GM18870 (cell line): Measurements from ENCODE around the gene FAM98A.

Source experiments
- ATAC-seq: cut with Tn5 transposase; IDR thresholded peaks from one replicate; pipeline ENCODE4 v1.9.1; 2021; ENCODE audit warnings: moderate library complexity; ENCODE audit not compliant: unreplicated experiment

The FAM98A gene

DNA sequence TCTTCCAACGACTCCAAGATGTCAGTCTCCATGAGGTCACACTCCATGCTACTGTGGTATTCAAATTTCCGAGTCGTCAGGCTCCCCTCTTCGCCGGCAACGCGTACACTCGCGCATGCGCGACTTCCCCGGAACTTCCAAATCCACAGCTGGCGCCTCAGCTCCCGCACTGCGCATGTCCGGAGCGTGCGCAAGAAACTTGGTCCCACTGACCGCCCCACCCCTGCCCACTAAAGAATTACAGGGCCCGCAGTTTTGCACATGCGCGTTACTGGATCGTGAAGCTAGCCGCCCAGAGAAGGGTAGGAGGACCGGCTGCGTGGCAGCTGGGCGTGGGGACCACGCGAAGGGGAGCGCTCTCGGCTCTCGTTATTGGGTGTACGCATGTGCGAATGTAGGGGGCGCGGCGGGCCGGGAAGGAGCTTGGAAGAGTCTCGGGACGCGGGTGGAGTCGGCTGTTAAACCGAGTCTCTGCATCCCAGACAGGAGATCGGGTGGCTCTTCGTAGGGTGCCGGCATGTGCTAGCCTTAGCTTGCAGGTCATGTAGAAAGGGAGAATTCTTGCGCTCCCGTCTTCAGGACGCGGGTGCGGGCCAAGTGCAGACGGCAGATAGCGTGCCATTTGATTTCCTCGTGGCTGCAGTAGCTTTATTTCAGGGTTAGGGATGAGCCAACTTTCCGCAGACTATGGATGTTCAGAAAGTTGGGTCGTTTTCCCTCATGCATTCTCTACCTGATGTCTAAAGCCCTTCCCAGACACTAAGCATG, at the start of gene FAM98A:
Gene FAM98A, minus strand, starts transcription at position 125 of the 768 bp plus-strand sequence. Its CDS starts 78 bp downstream, at position 47.
- ATAC-seq: peak; percentile 89

GRCh38 chr2:33645861-33646260, 46.8 kb upstream of the FAM98A start:
- no peak for ATAC-seq

DNA sequence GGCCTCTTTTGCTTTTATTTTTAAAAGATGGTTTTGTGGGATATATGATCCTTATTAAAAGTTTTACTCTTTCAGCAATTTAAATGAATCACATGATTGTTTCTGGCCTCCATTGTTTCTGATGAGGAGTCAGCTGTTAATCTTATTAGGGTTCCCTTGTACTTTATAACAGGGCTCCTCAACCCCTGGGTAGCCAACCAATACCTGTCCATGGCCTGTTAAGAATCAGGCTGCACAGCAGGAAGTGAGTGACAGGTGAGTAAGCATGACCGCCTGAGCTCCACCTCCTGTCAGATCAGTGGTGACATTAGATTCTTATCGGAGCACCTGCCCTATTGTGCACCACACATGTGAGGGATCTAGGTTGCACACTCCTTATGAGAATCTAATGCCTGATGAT, 45.1 kb upstream of the FAM98A start:
- ATAC-seq: no peak

GRCh38 chr2:33636001-33636400, 36.9 kb upstream of the FAM98A start:
- ATAC-seq: no peak

- no peak for ATAC-seq
Measured at GRCh38 chr2:33634261-33634910, 35.3 kb upstream of the FAM98A start.

- no peak for ATAC-seq
Measured at GRCh38 chr2:33633315-33633714, 34.2 kb upstream of the FAM98A start.

DNA sequence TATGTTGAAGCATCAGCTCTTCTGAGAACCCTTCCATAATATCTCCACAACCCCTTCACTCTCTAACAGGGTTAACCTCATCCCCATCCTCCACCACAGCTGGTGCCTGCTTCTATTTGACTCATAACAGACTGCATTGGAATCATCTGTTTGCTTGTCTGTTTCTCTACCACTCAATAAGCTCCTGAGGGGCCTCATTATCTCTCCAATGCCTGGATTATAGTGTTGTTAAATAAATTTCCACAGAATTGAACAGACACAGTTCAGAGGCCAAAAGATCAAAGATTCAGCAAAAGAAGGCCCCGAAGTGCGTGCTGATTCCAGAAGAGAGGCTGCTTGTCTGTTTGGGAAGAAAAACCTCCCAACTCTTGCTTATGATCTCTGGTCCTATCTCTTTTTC, 33.7 kb upstream of the FAM98A start:
- ATAC-seq: no peak

- no peak for ATAC-seq
Measured at GRCh38 chr2:33628031-33628827, 29.1 kb upstream of the FAM98A start.

GRCh38 chr2:33619028-33619427, 19.9 kb upstream of the FAM98A start:
- no peak for ATAC-seq

GRCh38 chr2:33617989-33618388, 18.9 kb upstream of the FAM98A start:
- ATAC-seq: no peak

- no peak for ATAC-seq
Measured at GRCh38 chr2:33617401-33617800, 18.3 kb upstream of the FAM98A start.

DNA sequence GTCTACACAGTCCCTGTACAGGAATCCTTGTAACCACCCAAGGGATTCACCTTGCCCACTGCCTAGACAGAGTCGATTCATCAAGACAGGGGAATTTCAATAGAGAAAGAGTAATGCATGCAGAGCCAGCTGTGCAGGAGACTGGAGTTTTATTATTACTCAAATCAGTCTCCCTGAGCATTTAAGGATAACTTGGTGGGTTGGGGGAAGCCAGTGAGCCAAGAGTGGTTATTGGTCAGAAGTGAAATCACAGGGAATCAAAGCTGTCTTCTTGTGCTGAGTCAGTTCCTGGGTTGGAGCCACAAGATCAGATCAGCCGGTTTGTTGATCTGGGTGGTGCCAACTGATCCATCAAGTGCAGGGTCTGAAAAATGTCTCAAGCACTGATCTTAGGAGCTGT, 17.8 kb upstream of the FAM98A start:
- ATAC-seq: no peak

- ATAC-seq: no peak
Measured at GRCh38 chr2:33614190-33614589, 15.1 kb upstream of the FAM98A start.

- no peak for ATAC-seq
Measured at GRCh38 chr2:33607905-33608304, 8.8 kb upstream of the FAM98A start.

GRCh38 chr2:33607251-33607721, 8.2 kb upstream of the FAM98A start:
- no peak for ATAC-seq

DNA sequence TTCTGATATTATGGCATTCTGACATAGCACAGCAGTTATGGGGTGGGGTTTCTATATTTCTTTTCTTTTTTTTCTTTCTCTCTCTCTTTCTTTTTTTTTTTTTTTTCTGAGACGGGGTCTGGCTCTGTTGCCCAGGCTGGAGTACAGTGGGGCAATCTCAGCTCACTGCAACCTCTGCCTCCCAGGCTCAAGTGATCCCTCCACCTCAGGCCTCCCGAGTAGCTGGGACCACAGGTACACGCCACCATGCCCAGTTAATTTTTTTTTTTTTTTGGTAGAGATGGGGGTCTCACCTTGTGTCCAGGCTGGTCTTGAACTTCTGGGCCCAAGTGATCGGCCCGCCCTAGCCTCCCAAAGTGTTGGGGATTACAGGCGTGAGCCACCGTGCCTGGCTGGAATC, 7.5 kb upstream of the FAM98A start:
- no peak for ATAC-seq

GRCh38 chr2:33606100-33606499, 7.0 kb upstream of the FAM98A start:
- no peak for ATAC-seq

DNA sequence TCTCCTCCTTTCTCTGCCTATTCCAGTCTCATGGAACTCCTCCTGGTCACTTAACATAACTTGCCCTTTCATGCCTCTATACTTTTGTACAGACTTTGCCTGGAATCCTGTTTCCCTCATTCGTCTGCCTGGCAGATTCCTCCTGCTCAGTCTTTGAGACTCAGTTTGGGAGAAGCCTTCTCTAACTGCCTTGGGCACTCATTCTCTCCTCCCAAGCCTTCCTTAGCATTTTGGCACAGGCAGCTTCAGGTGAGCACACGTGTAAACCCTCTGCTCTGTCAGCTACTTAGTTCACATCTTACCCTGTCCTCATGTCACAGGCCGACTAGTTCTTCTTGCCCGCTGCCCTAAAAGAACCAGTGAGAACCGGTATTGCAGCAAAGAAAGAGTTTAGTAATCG, 6.0 kb upstream of the FAM98A start:
- ATAC-seq: no peak

DNA sequence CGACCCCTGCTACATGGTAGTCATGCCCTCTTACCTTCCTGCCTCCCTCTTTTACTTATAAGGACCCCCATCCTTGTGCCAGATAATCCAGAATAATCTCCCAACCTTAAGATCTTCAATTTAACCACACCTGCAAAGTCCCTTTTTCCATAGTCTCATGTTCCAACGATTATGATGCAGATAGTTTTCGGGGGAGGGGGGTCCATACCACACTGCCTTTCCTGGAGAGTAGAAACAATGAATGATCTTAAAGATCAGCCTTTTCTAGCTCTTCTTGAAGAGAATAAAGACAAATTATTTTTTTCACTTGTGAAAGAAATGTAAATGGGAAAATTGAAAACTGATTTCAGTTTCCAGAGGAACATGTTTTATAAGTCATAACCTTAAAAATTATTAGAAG, 4.3 kb upstream of the FAM98A start:
- ATAC-seq: no peak

- ATAC-seq: no peak
Measured at GRCh38 chr2:33602201-33602830, 3.2 kb upstream of the FAM98A start.

DNA sequence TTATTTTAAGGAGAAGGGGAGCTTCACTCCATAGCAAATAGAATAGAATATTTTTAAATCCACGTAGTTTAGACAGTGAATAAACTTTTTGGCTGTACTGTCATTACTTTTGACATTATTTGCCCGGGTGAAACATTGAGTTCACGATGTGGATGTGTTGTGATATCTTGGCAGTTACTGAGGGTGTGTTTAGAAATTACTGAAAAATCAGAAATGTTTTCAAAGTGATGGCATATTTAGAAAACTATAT, 769 bp upstream of the FAM98A start:
- ATAC-seq: no peak
